HepG2 (cell line): ENCODE measurements around the gene RSAD1. TPM values are rescaled to one million over a fixed set of nuclear protein-coding genes. Genes with fewer than 3 reads are reported as not detected.
A peak's percentile ranks its signal among the peaks of the same experiment; 100 is the strongest.

Experiments used
- ARHGAP35 ChIP-seq: sonication (generic); formaldehyde crosslinking; IDR thresholded peaks from 2 replicates; pipeline ENCODE4 v1.9.0; 2022; ENCODE audit warnings: mild to moderate bottlenecking, inconsistent platforms, moderate library complexity, missing genetic modification reagents, borderline replicate concordance
- ATM ChIP-seq: fragments of 450-650 bp; IDR thresholded peaks from 2 replicates; pipeline ENCODE4 v1.7.1; 2017; ENCODE audit warnings: mild to moderate bottlenecking, borderline replicate concordance
- FOXA1 ChIP-seq, 2 experiments: fragments of 450-650 bp in 1 of 2; sonication (generic) in 1 of 2; formaldehyde crosslinking in 1 of 2; IDR thresholded peaks; 2 replicates each; pipeline versions ENCODE4 v1.4.0 to v1.6.1; 2016 to 2020; ENCODE audit warnings: missing genetic modification reagents in 1 of 2
- FOXK1 ChIP-seq: sonication (generic); formaldehyde crosslinking; IDR thresholded peaks from 2 replicates; pipeline ENCODE4 v1.4.0; 2020; ENCODE audit warnings: low read depth, missing genetic modification reagents, borderline replicate concordance
- HES4 ChIP-seq: sonication (generic); formaldehyde crosslinking; IDR thresholded peaks from 2 replicates; pipeline ENCODE4 v1.9.0; 2021; ENCODE audit warnings: mild to moderate bottlenecking, missing genetic modification reagents, borderline replicate concordance
- ISL2 ChIP-seq: sonication (generic); formaldehyde crosslinking; IDR thresholded peaks from 2 replicates; pipeline ENCODE4 v1.5.0; 2020; ENCODE audit warnings: missing genetic modification reagents
- JARID2 ChIP-seq: sonication (generic); formaldehyde crosslinking; IDR thresholded peaks from 2 replicates; pipeline ENCODE4 v1.8.1; 2023; ENCODE audit warnings: missing genetic modification reagents, inconsistent platforms; ENCODE audit not compliant: insufficient replicate concordance
- KDM3A ChIP-seq: IDR thresholded peaks from 2 replicates; pipeline ENCODE4 v1.6.1; 2018; ENCODE audit warnings: low read depth, missing compliant biosample characterization
- NFE2 ChIP-seq: sonication (generic); formaldehyde crosslinking; IDR thresholded peaks from 2 replicates; pipeline ENCODE4 v1.4.0; 2020; ENCODE audit warnings: missing genetic modification reagents
- NFE2L2 ChIP-seq: fragments of 150-350 bp; IDR thresholded peaks from 2 replicates; pipeline ENCODE4 v1.6.1; 2014; ENCODE audit warnings: low read length
- PRPF4 ChIP-seq: fragments of 200-400 bp; formaldehyde crosslinking; IDR thresholded peaks from 2 replicates; pipeline ENCODE4 v1.6.1; 2016; ENCODE audit warnings: low read length, low read depth; ENCODE audit not compliant: poor library complexity, severe bottlenecking
- SP1 ChIP-seq, 2 experiments: fragments of 450-650 bp in 1 of 2; sonication (generic) in 1 of 2; formaldehyde crosslinking in 1 of 2; IDR thresholded peaks; 2 replicates each; pipeline versions ENCODE4 v1.4.0 to v1.6.1; 2016 to 2020; ENCODE audit warnings: missing genetic modification reagents in 1 of 2
- SYNCRIP ChIP-seq: fragments of 200-400 bp; formaldehyde crosslinking; IDR thresholded peaks from 2 replicates; pipeline ENCODE4 v1.6.1; 2018; ENCODE audit warnings: mild to moderate bottlenecking, low read depth, low read length; ENCODE audit not compliant: insufficient read depth
- ZBTB42 ChIP-seq: sonication (generic); formaldehyde crosslinking; IDR thresholded peaks from 2 replicates; pipeline ENCODE4 v1.5.0; 2020; ENCODE audit warnings: mild to moderate bottlenecking, missing genetic modification reagents
- ZFY ChIP-seq: sonication (generic); formaldehyde crosslinking; IDR thresholded peaks from 2 replicates; pipeline ENCODE4 v1.4.0; 2020; ENCODE audit warnings: missing genetic modification reagents
- ZNF543 ChIP-seq: sonication (generic); formaldehyde crosslinking; IDR thresholded peaks from 2 replicates; pipeline ENCODE4 v1.4.0; 2020; ENCODE audit warnings: mild to moderate bottlenecking, missing genetic modification reagents
- ZNF546 ChIP-seq: sonication (generic); formaldehyde crosslinking; conservative IDR thresholded peaks from 2 replicates; pipeline ENCODE4 v1.8.1; 2023; ENCODE audit warnings: mild to moderate bottlenecking, missing genetic modification reagents
- ZNF749 ChIP-seq: sonication (generic); formaldehyde crosslinking; IDR thresholded peaks from 2 replicates; pipeline ENCODE4 v1.8.0; 2022; ENCODE audit warnings: mild to moderate bottlenecking, missing genetic modification reagents, moderate library complexity, borderline replicate concordance
- ZNF766 ChIP-seq: sonication (generic); formaldehyde crosslinking; IDR thresholded peaks from 2 replicates; pipeline ENCODE4 v1.5.0; 2020; ENCODE audit warnings: missing genetic modification reagents, borderline replicate concordance
- polyA plus RNA-seq, 8 experiments: library from polyadenylated mRNA; depleted of rRNA in 3 of 8; stranded (reverse) in 7 of 8; unstranded in 1 of 8; fragments of >200 nt; fragmentation: Illumina TruSeq in 4 of 8; extraction: Trizol in 4 of 8; gene quantifications; 2 replicates each; pipeline versions ENCODE4 v1.2.1 to v1.2.3, GENCODE V29; 2011 to 2016; ENCODE audit warnings: low read depth in 4 of 8, missing spikeins in 1 of 8, mixed read lengths in 1 of 8; ENCODE audit not compliant: insufficient read depth in 1 of 8
- total RNA-seq, 5 experiments: library from RNA; depleted of rRNA; stranded (reverse); fragments of >200 nt; fragmentation: Illumina TruSeq; extraction: Trizol; gene quantifications; 2 replicates each; pipeline ENCODE4 v1.2.3, GENCODE V29; 2016; ENCODE audit warnings: low read depth in 1 of 5
- TF ChIP-seq, protein P1 (sequence below): sonication (generic); formaldehyde crosslinking; IDR thresholded peaks from 2 replicates; pipeline ENCODE4 v1.5.0; 2020; ENCODE audit warnings: mild to moderate bottlenecking, missing genetic modification reagents, borderline replicate concordance
- TF ChIP-seq, protein P2 (sequence below): sonication (generic); formaldehyde crosslinking; IDR thresholded peaks from 2 replicates; pipeline ENCODE4 v1.8.1; 2023; ENCODE audit warnings: mild to moderate bottlenecking, moderate library complexity, missing genetic modification reagents
- TF ChIP-seq, protein P3 (sequence below): sonication (generic); formaldehyde crosslinking; IDR thresholded peaks from 2 replicates; pipeline ENCODE4 v1.4.0; 2020; ENCODE audit warnings: mild to moderate bottlenecking, low read depth, missing genetic modification reagents
- TF ChIP-seq, protein P4 (sequence below): sonication (generic); formaldehyde crosslinking; IDR thresholded peaks from 2 replicates; pipeline ENCODE4 v1.4.0; 2020; ENCODE audit warnings: mild to moderate bottlenecking, missing genetic modification reagents

The RSAD1 gene
- total and polyA plus RNA-seq, 2 of the 13 experiments (the other 11 are each of a cell fraction or from before 2014, with no cell fraction given): 22.7 to 27.7 TPM

DNA sequence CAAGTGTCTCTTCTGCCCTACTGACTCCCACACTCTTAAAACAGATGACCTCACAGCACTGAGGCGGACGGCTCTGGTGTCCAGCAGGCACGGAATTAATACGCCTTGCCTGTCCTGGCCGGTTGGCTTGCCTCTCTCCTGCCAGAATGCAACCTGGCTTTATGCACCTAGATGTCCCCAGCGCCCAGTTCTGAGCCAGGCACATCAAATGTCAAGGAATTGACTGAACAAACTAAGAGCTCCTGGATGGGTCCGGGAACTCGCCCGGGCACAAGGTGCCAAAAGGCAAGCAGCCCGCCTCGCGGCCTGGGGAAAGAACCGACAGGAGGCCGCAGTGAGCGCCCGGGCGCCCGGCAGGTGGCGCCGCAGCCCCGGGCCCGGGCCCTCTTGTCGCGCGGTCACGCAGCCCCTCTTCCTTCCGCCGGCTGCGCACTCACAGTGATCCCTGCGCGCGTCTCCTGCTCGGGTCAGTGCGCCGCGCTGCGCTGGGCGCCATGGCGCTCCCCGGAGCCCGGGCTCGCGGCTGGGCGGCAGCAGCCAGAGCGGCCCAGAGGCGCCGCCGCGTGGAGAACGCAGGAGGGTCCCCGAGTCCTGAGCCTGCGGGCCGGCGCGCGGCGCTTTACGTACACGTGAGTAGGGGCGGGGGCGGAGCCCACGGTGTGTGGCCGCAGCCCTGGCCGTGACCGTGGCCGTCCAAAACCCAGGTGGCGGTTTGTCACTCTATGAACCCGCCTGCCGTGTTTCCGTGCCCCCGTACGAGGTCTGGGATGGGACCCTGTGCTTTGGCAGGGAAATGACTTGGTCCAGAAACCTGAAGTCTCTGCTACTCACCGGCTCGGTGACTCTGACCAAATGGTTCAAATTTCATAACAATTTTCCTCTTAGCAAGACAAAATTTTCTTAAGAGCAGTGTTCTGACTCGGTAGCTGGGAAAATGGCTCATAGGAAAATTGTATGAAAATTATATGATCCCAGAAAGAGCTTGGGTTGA lies at the start of gene RSAD1 (continued):
- TF ChIP-seq, protein P1, sequence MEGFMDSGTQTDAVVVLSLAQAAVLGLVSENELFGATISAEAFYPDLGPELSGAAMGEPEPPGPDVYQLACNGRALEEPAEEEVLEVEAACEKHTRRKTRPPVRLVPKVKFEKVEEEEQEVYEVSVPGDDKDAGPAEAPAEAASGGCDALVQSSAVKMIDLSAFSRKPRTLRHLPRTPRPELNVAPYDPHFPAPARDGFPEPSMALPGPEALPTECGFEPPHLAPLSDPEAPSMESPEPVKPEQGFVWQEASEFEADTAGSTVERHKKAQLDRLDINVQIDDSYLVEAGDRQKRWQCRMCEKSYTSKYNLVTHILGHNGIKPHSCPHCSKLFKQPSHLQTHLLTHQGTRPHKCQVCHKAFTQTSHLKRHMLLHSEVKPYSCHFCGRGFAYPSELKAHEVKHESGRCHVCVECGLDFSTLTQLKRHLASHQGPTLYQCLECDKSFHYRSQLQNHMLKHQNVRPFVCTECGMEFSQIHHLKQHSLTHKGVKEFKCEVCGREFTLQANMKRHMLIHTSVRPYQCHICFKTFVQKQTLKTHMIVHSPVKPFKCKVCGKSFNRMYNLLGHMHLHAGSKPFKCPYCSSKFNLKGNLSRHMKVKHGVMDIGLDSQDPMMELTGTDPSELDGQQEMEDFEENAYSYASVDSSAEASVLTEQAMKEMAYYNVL: peak; percentile 54; the same call in 1 of the 2 replicates
- TF ChIP-seq SYNCRIP (no peak), ARHGAP35 (CRISPR knock-in tag) (peak; percentile 90; the same call in 1 of the 2 replicates), ZNF543 (CRISPR knock-in tag) (peak; percentile 44; the same call in 1 of the 2 replicates), JARID2 (CRISPR knock-in tag) (no peak), NFE2L2 (no peak), ZFY (CRISPR knock-in tag) (peak; percentile 97), PRPF4 (no peak), NFE2 (CRISPR knock-in tag) (no peak), ZBTB42 (CRISPR knock-in tag) (0 out of 2 replicates have a peak, but pooled peaks have one; percentile 19), ISL2 (peak; percentile 31; the same call in 1 of the 2 replicates), ZNF766 (peak; percentile 93; the same call in 1 of the 2 replicates), SP1 (IDR thresholded peaks at IDR 0.05) (no peak), SP1 (CRISPR knock-in tag; IDR thresholded peaks at IDR 0.05) (peak; percentile 39), FOXK1 (CRISPR knock-in tag) (peak; percentile 17; the same call in 1 of the 2 replicates), KDM3A (CRISPR knock-in tag) (peak; percentile 63), FOXA1 (IDR thresholded peaks at IDR 0.05) (no peak), FOXA1 (CRISPR knock-in tag; IDR thresholded peaks at IDR 0.05) (no peak; the same call in 1 of the 2 replicates), ZNF546 (CRISPR knock-in tag) (peak; percentile 92; the same call in 1 of the 2 replicates), ATM (no peak), ZNF749 (CRISPR knock-in tag) (peak; percentile 84; the same call in 1 of the 2 replicates), HES4 (CRISPR knock-in tag) (no peak; the same call in 1 of the 2 replicates)
- TF ChIP-seq, protein P2, sequence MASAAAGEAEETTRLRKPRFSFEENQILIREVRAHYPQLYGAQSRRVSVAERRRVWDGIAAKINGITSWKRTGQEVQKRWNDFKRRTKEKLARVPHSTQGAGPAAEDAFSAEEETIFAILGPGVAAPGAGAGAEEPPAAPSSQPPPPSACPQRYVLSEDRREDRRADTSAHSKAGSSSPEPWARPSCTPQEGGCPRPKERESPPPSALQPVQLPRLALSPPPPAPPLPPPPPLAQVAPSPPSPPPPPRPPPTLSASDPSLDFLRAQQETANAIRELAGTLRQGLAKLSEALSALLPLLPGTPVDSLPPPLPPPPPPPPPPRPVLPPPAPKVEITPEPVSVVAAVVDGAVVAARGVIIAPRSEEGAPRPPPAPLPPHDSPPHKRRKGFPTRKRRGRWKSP (CRISPR knock-in tag): peak; percentile 100
- TF ChIP-seq, protein P3, sequence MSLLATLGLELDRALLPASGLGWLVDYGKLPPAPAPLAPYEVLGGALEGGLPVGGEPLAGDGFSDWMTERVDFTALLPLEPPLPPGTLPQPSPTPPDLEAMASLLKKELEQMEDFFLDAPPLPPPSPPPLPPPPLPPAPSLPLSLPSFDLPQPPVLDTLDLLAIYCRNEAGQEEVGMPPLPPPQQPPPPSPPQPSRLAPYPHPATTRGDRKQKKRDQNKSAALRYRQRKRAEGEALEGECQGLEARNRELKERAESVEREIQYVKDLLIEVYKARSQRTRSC (CRISPR knock-in tag): peak; percentile 89; the same call in 1 of the 2 replicates
- TF ChIP-seq, protein P4, sequence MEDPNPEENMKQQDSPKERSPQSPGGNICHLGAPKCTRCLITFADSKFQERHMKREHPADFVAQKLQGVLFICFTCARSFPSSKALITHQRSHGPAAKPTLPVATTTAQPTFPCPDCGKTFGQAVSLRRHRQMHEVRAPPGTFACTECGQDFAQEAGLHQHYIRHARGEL: peak; percentile 43; the same call in 1 of the 2 replicates
